ENCODE results near the gene CSK.
A peak's percentile ranks its signal among the peaks of the same experiment; 100 is the strongest.

CSK gene

DNA sequence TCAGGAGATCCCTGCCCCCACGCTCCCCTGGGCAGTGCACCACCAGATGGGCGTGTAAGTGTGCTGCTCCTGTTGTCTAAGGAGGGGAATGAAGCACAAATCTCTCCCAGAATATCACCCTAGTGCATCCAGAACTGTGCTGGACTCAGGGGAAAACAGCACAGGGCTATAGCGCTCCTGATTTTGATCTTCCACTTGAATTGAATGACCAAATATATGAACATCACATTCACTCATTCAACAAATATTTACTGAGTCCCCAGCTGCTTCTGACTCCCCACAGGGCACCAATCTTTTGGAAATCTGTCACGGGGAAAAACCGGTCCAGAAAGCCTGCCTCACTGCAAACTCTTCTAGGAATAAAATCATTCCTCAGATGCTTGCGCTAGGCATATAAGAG is 47.0 kb downstream of the CSK start:
- DNase-seq = no peak

DNA sequence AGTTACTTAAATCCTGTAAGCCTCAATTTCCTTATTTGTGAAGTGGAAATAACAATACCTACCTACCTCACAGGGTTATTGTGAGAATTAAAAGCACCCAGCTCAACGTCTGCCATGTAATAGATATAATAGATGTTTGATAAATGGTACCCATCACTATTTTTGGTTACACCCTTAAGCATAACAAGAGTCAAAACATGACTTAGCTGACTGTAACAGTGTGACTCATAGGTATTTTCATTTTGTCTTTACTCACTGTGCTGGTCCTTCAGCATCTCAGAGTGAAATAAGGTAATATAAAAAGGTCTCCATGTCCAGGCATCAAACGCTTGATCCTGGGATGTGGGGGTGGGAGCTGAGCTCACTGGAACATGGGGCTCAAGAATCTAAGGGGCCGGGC is 47.6 kb downstream of the CSK start:
- DNase-seq = no peak

DNA sequence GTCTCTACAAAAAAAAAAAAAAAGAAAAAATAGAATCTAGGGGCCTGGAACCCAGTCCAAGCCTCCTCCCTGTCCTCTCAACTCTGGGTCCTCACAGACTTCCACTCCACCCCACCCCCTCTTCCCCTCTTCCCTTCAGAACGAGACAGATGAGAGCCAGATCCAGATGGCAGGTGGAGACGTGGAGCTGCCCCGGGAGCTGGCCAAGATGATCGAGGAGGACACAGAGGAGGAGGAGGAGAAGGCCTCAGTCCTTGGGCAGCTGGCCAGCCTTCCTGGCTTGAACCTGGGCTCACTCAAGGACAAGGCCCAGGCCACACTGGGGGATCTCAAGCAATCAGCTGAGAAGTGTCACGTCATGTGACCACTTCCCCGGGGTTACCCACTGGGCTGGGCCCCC is 48.1 kb downstream of the CSK start:
- DNase-seq = no peak

DNA sequence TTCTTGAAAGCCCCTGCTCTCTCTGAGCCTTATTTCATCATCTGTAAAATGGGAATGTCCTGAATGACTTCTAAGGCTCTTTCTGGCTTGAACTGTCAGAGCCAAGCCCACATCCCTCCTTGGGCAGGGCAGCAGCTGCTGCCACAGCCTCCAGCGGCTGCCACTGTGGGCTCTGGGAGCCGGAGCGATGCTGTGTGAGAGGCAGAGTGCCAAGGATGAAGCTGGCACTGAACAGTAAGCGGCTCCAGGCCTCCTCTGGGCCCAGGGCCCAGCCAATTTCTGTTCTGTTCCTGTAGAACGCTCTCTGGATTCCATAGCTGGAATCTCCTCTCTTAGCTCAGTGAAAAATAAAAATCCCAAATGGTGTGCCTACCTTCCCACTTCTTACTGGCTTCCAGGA is 49.0 kb downstream of the CSK start:
- DNase-seq = no peak

DNA sequence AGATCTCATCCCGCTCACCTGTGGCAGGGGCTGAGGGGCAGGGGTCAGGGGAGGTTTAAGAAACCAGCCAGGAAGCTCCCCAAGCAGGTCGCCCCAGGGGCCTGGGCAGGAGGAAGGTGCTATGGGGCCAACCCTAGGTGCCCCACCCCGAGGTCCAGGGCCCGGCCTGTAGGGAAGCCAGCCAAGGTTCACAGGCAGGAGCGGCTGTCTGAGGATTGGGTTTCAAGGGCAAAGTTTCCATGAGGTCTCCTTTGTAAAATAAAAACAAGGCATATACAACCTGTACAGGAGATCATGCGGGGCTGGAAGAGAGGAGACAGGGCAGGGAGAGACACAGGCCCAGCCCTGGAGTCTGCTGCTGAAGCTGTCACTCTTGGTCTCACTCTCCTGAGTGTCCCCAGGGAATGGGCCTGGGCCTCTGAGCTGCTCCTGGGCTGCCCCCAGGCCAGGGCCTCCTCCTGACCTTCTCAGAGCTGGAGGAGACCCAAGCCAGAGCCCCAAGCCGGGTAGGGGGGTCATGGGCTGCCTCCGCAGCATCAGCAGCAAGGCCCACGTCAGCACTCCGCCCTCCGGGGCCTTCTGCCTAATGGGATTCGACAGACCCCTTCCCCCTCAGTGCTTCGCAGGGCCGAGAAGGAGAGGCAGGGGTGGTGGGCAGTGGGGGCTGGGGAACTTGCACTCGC is 50.1 kb downstream of the CSK start:
- no peak for DNase-seq

DNA sequence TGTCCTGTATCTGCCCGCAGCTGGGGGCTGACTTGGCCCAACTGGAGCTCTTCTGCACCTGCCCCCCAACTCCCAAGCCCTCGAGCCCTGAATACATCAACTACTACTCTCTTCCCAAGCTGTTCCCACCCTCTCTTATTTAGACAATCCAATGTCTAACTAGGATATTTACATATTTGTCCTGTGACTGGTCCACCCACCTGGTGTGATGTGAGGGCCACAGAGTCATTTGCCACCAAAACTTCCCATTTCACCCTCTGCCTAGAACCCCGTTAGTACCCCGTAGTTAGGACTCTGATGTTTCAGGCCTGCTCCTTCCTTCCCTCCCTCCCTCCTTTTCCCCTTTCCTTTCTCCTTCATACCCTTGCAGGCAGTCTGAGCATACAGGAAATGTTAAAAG is 50.9 kb downstream of the CSK start:
- DNase-seq = no peak

DNA sequence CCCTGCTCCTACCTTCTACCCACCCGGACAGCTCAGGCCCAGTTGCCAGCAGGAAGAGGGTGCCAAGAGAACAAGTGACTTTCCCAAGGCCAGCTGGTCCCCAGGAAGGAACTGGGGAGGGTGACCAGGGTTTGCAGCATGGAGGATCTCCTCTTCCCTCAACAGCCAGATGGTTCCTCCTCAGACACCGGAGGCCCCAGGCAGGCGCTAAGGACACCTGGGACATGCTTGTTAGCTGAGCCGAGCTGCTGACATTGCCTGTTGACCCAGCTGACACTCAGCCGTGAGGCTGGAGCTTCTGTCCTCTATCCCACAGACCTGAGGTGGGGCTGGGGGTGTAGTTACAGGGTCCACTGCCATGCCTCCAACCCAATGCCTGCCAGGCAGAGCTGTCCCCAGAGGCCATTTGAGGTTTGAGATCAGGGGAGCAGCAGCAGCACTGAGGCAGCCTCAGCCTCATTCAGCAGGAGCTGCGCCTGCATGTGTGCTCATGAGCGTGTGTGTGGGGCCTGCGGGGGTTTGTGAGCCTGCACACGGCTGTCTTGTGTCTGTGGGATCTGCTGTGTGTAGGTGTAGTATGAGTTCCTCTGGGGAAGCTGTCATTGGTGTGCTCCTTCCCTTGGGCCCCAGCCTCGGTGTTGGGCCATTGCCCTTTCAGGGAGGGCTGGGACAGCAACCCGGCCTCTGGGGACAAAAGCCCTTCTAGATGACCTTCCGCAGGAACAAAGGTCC is 51.7 kb downstream of the CSK start:
- no peak for DNase-seq

DNA sequence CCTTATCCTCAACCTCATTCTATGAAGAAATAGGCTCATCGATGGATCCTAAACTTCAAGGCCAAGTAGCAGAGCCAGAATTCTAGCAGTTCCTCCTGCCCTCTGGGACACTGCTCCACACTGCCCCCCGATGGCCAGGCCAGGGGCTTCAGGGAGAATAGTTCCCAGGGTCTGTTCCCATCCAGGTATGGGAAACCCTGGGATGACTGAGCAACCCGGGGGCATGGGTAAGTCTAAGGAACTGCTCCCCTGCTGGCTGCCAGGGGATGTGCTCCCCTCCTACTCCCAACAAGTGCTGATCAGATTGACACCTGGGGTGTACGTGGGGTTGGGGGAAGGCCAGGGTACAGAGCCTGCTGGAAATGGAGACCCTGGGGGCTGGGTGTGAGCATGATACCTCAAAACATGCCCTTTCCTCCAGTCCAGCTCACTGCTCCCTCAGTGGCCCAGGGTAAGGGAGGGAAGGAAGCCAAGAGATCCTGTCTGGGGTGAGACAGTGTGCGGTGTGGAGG is 53.5 kb downstream of the CSK start:
- no peak for DNase-seq

DNA sequence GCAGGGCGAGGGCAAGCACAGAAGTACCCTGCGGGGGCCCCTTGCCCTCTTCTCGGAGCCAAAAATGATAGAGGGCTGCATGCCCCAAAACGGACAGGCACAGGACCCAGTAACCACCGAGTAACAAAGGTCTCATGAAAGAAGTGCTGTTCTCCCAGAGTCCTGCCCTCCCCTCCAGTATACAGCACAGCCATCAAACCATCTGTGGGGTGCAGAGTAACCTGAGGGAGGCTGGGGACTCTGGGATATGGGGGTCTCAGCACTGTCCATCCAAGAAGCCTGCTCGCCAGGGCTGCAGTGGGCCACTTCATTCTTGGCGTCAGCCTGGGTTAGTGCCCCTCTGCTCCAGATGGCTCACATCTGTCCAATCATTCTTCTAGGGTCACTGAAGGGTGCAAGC is 55.0 kb downstream of the CSK start:
- no peak for DNase-seq

DNA sequence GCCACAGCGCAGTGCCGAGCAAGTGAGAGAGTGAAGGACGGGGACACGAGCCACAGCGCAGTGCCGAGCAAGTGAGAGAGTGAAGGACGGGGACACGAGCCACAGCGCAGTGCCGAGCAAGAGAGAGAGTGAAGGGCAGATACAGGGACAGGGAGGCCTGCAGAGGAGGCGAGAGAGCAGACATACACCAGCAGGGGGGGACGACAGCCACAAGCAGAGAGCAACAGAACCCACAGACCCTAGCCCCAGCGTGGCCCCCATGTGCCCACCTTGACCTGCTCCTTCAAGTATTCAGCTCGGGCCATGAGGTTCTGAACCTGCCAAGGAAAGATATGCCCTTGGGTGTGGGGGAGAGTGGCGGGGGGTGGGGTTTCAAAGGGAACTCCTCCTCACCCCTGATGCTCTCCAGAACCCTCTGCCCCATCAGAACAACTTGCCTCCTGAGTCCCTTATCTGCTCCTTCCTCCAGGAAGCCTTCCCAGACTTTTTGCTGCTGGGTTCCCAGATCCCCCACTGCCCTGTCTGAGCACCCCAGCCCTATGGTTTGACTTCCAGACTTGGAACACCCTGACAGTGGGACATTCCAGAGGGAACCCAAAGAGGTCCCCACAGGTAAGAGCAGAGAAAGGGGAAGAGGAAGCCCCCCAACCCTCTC is 55.7 kb downstream of the CSK start:
- DNase-seq = no peak

DNA sequence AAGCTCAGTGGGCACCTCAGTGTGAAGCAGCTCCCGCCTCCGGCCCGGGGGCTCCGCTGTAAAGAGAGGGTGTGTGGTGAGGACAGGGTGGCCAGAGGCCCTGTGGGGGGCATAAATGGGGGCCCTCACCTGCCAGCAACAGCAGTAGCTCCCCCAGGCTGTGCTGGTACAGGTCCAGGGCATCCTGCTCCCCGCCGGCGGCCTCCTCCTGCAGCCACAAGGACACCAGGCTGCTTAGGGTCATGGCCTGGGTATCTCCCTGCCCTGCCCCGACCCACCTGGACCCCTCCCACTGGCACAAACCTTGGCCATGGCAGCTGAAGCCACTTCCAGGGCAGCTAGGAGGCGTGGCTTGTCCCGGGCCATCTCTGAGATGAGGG is 56.2 kb downstream of the CSK start:
- DNase-seq = no peak

DNA sequence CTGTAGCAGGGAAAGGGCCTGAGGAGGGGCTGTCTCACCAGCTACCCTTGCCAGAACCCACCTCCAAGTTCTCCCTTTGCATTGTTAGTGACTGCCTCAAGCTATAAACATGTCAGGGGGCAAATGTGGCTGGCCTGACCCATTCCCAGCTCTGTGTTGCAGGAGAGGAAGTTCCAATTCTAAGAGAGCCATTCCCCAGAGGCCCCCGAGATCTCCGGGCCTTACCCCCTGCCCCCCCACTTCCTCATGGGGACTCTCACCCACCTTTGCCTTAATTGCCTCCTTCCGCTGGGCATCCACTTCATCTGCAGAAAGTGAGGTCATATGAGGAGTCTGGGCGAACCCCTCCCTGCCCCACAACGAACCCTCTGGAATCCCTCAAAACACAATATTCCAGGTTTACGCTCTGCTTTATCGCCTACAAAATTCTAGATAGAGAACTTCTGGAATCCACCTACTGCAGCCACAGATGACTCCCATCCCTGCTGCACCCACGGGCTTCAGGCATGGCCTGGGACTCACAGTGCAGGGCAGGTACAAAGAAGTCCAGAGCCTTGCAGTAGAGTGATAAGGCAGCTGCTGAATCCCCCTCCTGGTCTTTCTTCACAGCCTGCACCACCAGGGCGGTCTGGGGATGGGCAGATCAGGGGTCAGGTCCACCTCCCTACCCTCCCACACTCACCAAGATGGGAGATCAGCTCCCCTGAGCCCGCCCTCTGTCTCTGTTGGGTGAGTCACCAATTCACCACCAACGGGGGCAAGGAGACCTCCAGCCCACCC is 57.1 kb downstream of the CSK start:
- DNase-seq = no peak

DNA sequence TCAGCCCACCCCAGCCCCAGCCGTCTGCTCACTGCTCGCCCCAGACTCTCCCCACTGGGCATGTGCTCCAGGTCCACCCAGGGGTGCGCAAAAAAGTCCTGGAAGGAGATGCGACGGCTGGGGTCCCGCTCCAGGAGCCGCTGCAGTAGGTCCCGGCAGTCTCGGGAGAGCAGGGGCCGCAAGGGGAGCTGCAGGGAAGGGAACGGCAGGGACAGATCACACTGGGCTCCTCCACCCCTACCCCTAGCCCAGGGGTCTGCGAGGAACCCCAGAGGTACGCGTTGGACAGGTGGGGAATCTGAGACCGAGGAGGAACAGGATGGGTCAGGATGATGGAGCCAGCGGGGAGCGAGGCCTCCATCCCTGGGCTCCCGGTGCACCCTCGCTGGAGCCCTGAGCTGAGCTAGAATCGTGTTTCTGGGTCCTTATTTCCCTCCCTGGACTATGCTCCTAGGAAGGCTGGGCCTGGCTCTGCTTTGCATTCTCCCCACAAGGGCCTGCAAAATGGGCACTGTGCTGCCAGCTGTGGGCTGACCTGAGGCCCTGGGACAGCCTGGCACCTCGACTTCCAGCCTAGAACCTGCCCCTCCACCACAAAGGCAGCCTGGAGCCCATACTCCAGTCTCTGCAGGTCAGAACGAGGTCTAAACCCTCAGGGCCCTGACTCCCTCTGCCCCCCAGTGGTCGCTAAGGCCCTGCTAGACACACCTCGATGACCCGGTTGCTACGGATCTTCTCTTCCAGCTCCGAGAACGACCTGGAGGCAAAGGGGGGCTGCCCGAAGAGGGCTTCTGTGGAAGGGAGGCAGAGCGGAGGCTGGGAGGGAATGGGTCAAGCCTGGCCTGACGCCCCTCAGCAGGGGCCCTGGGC is 57.9 kb downstream of the CSK start:
- DNase-seq = no peak

DNA sequence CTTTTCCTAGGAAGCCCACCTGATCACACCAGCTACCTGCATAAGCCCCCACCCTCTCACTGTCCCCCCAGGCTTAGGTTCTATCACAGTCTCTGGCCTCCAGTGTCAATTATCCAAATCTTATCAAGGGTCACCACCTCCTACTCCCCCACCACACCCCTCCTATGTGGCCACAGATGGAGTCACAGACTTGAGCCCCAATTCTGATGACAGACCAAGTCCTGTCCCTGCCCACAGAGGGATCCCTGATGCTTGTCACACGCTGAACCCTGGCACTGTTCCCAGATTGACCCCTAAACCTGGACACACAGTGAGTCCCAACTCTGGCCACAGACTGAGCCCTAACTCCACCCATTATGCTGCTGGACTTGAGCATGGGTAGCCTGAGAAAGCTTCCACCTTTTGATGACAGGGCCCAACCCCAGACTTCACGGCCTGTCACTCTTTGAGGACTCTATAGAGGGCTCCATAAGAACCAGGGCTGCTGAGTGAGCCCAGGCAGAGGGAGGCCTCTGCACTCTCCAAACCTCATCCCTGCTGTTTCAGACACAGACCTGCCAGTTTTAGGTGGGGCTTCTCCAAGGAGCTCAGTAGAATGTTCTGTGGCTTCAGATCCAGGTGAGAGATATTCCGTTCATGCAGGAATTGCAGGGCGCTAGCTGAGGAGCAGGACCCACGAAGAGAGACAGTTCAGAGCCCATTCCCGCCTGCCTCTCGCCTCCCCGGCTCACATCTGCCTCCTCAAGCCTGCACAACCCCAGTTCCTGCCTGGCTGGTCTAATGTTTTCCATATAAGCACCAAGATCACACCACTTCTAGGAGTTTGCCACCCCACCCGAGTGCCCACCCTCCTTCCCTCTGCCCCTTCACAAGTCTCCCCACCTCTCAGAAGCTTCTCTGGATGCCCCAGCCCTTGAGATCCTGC is 59.2 kb downstream of the CSK start:
- no peak for DNase-seq

DNA sequence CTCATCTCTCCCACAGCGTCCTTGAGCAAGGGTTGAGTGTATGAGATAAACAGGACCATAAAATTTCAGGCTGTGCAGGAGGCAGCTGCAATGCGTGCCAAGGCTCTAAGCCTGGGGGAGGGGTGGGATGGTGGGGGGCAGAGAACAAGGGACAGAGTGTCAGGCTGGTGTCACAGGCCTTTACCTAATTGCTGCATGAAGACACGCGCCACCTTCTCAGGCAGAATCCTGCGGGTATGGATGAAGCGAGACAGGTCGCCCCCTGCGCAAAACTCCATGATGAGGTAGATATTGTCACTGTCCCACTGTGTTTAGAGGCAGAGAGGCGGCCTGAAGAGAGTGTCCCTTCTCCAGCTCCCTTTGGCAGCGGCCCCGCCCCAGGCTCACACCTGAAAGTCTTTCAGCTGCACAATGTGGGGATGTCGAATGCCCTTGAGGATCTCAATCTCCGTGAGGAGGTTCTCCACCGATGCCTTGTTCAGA is 60.1 kb downstream of the CSK start:
- no peak for DNase-seq

DNA sequence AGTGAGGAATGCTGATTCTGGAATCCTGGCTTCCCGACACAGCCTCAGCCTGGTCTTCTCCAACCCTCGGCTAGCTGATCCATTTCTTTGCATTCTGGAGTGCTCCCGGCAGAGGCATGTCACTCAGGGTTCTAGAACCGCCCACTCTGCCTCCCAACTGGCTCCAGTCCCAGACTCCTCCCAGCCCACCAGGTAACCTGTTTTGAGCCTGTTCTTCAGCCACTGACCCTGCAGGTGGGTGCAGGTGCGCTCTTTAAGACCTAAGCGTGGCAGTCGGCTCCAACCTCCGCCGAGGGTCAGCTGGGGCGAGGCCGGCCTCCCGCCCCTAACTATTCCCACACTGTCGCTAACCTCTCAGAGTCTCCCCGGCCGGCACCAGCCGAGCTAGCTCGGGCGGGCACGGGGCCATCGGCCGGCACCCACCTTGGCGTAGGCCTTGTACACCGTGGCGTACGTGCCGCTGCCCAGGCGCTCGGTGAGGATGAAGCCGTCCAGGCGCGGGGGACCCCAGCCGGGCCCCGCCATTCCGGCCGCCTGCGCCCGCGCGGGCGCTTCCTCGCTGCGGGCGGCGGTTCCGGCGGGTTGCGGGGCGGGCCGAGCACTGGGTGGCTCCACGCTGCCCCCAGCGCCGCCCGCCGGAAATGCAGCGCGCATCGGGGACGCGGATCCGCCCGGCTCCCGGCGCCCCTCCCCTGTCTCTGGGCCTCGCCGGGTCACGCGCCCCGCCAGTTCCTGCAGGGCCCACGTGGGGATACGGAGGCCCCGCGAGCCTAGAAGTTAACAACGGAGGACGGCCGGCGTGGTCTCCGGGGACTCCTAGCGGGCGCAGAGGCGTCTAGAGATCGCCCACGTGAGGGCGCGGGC is 60.9 kb downstream of the CSK start, which contains the start of gene ULK3:
ULK3 (minus strand) TSS at position 576 of the 864 bp plus-strand sequence; CDS start at position 525, 51 bp downstream.
- peak; percentile 62 for DNase-seq

DNA sequence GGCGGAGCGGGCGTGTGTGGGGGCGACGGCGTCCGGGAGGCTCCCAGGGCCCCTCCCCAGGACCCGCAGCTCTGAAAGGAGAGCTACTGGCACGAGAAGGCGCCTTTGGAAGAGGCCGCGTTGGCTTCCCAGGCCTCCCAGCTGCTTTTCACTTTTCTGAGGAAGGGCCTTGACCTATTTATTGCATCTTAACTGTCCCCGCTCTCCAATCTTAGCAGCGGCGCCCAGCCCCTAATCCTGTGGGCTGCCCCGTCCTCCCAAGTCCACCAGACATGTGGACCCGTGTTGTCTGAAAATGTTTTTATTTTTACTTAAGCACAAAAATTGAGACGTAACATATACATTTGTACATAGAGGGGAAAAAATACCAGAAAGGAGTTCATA is 61.6 kb downstream of the CSK start:
- DNase-seq = no peak

DNA sequence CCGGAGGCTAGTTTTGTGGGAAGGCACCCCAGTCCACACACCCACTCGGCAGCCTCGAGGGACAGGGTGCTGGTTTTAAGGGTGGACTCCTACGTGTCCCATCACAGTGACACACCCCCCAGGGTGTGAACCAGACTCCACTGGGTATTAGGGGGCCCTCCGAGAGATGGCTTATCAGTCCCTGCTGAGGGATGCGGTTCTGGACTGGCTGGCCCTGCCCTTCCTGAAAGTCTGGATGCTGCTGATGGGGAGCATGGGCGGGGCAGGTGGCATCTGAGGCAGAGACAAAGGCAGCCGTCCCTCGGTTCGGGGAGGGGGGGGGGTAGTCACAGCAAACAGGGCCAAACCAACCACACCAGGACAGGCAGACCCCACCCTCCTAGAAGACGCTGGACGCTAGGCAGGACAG is 62.0 kb downstream of the CSK start:
- no peak for DNase-seq

DNA sequence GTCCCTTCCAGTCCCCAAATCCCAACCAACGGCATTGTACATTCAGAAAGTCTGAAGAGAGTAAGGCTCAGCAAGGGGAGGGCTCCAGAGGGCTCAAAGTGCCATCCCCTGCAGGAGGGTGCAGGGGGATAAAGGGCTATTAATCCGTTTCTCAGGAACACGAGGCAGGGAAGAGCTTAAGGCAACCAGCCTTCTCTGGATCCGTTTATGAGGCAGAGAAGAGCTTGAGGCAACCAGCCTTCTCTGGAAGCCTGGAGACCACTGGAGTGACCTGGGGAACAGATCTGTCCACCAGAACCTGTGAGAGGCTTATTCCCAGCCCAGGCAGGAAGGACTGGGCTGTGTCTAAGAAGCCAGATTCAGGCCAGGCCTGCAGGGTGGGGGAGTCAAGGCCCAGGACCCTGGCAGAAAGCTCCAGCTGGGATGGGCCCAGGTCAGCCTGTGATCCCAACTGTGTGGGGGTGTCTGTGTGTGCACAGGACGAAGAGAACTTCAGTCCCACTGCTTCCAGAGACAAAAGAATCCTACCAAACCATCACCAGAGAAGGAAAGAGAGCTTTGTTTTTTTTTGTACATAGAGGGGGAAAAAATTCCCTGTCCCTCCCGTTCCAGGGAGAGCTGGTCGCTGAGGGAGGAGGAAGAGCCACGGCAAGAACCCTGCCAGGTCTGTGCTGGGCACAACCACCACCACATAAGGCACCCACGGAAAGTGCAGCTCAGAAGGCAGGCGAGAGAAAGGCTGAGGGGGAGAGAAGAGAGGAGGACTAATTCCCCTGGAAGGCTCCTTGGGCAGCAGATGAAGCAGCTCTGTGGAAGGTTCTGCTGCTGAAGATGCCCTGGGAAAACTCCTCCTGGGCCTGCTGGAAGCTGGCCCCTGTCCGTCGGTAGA is 62.7 kb downstream of the CSK start:
- no peak for DNase-seq
